AG10803 (cell line): ENCODE results near the gene SON.
A peak's percentile ranks its signal among the peaks of the same experiment; 100 is the strongest.
"Not testable (repeated sequence)": the region's sequence is repeated elsewhere in the genome, so short reads cannot be mapped to it uniquely, and the experiment has no call there.

Experiments used
- DNase-seq: peaks from one replicate; pipeline ENCODE4 v3.0.0; 2010; ENCODE audit warnings: low read depth
- H3K4me3 ChIP-seq: 2 replicates; pipeline ENCODE4 v1.5.1; 2011; ENCODE audit warnings: mild to moderate bottlenecking, low read length, control low read depth
- CTCF ChIP-seq: conservative IDR thresholded peaks from 2 replicates; pipeline ENCODE4 v1.5.1; 2011; ENCODE audit warnings: mild to moderate bottlenecking, low read length, control low read depth, inconsistent platforms

Gene SON

GRCh38 chr21:33588485-33589335 lies 45.9 kb downstream of the SON start, which contains the start of gene DONSON:
TSS of gene DONSON (minus strand) at chr21:33588684. CDS start at chr21:33588641, 43 bp downstream.
- TF ChIP-seq CTCF: no peak
- DNase-seq: peak; percentile 70
- peak within 1 kb of the TSS; percentile 88 for H3K4me3 ChIP-seq

DNA sequence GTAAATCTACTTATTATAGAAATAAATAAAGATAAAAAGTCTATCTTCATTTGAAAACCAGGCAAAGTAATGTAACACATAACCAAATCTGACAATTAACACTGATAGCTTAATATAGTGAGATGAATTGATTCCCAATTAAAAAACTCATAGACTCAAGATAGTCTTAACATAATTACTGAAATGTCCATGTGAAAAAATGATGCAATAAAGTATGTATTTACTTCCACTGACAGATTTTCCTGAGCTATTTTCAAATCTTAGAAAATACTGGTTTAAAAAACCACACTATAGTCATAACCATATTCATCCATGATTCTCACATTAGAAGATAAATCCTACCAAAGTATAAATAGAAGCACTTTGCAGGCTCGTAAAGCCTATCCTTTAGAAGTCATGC lies 55.2 kb downstream of the SON start:
- no peak overlapping the region for H3K4me3 ChIP-seq
- no peak for DNase-seq
- no peak for TF ChIP-seq CTCF

GRCh38 chr21:33608559-33608958 lies 65.7 kb downstream of the SON start:
- peak; percentile 32 for DNase-seq
- no peak for TF ChIP-seq CTCF
- no peak overlapping the region for H3K4me3 ChIP-seq

DNA sequence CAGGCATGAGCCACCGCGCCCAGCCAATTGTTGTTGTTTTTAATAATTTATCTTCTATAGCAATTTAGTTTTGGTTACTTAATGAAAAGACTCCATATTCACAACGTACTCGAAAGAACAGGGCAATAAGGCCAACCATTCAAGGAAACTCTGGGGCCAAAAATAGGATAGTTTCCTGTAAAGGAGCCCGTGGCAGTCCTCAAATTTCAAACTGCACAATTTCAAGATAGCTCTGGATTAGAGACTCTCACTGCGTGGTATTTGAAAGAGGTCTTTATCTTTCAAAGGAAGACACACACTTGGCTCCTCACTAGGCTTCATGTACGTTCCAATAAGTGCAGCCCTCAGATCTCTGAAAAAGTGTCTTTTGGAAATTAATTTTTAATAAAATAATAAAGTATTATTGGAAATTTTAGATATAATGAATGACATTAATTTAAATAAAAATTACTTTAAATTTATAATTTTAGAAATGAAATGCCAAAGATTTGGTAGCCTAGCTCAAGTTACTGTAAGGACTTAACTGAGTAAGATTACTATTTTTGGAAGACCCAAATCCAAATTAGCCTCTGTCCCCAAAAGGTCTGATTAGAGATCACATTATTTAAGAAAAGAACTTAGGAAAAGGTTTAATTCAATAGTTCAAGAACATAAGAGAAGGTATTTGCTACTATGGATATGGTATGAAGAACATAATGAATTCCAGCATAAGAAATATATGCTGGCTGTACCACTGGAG lies 68.3 kb downstream of the SON start:
- no peak for TF ChIP-seq CTCF
- H3K4me3 ChIP-seq: no peak overlapping the region
- no peak for DNase-seq

GRCh38 chr21:33617565-33617964 lies 74.7 kb downstream of the SON start:
- not testable (repeated sequence) for H3K4me3 ChIP-seq, DNase-seq

- no peak for DNase-seq
- no peak for TF ChIP-seq CTCF
- H3K4me3 ChIP-seq: no peak overlapping the region
These were observed 75.6 kb downstream of the SON start for GRCh38 chr21:33618407-33618806.

DNA sequence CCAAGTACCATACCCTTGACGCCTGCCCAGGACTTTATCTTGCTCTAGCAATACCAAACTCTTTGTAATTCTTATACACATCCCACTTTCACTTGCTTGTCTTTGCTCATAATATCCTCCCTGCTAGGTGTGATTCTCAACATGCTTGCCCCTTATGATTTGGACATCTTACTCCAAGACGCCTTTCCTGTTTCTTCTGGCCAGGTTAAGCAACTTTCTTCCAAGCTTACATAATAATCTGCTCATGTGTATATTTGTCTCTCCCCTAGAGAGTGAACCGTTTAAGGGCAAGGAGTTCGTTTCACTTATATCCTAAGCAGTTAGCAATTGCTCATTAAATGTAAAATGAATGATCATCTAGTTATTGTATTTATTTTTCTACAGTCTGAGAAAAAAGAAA lies 76.9 kb downstream of the SON start:
- no peak for DNase-seq
- TF ChIP-seq CTCF: no peak
- no peak overlapping the region for H3K4me3 ChIP-seq
